IMR-90 (cell line): ENCODE data around the gene POLR1D.

Experiments
- CHD1 ChIP-seq: IDR thresholded peaks from 2 replicates; pipeline ENCODE4 v1.6.1; 2012; ENCODE audit warnings: low read depth, low read length, improper control_type of control experiment
- MAFK ChIP-seq: IDR thresholded peaks from 2 replicates; pipeline ENCODE4 v1.6.1; 2012; ENCODE audit warnings: low read depth, low read length, improper control_type of control experiment
- MAZ ChIP-seq: IDR thresholded peaks from 2 replicates; pipeline ENCODE4 v1.6.1; 2012; ENCODE audit warnings: low read depth, mild to moderate bottlenecking, low read length, improper control_type of control experiment, moderate library complexity, borderline replicate concordance
- MXI1 ChIP-seq: IDR thresholded peaks from 2 replicates; pipeline ENCODE4 v1.6.1; 2012; ENCODE audit warnings: low read depth, mild to moderate bottlenecking, low read length, moderate library complexity, borderline replicate concordance
- POLR2A ChIP-seq: IDR thresholded peaks from 2 replicates; pipeline ENCODE4 v1.6.1; 2012; ENCODE audit warnings: mild to moderate bottlenecking, low read depth, low read length
- RAD21 ChIP-seq: IDR thresholded peaks from 2 replicates; pipeline ENCODE4 v1.6.1; 2012; ENCODE audit warnings: low read length, improper control_type of control experiment
- SMC3 ChIP-seq: fragments of 150-350 bp; IDR thresholded peaks from 2 replicates; pipeline ENCODE4 v1.6.1; 2016; ENCODE audit warnings: low read depth, mild to moderate bottlenecking, antibody characterized with exemption, low read length, moderate library complexity
- TF ChIP-seq, protein P1 (sequence below): conservative IDR thresholded peaks from 2 replicates; pipeline ENCODE4 v1.5.1; 2012; ENCODE audit warnings: mild to moderate bottlenecking, low read depth, low read length, improper control_type of control experiment
- TF ChIP-seq, protein P2 (sequence below): fragments of 150-350 bp; IDR thresholded peaks from 2 replicates; pipeline ENCODE4 v1.6.1; 2017; ENCODE audit warnings: mild to moderate bottlenecking, antibody characterized with exemption, low read length, low read depth

DNA sequence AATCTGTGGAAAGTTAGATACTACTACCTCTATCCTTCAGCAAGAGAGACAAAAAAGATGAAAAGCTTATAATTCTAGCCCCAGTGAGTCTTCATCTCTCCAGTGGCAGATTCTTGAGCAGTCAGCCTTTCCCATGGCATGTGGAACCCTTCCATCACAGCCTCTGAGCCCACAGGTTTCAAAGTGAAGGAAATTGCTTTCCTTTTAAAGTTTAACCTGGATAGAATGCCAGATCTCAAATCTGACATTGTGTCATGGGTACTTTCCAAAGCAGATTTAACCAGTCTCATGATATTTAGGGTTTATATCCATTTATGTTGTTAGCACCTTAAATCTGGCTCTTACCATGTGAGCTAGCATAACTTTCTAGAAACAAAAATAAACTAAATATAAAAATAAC, 39.3 kb downstream of the POLR1D start:
- TF ChIP-seq POLR2A = no peak
- TF ChIP-seq, protein P1, sequence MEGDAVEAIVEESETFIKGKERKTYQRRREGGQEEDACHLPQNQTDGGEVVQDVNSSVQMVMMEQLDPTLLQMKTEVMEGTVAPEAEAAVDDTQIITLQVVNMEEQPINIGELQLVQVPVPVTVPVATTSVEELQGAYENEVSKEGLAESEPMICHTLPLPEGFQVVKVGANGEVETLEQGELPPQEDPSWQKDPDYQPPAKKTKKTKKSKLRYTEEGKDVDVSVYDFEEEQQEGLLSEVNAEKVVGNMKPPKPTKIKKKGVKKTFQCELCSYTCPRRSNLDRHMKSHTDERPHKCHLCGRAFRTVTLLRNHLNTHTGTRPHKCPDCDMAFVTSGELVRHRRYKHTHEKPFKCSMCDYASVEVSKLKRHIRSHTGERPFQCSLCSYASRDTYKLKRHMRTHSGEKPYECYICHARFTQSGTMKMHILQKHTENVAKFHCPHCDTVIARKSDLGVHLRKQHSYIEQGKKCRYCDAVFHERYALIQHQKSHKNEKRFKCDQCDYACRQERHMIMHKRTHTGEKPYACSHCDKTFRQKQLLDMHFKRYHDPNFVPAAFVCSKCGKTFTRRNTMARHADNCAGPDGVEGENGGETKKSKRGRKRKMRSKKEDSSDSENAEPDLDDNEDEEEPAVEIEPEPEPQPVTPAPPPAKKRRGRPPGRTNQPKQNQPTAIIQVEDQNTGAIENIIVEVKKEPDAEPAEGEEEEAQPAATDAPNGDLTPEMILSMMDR = no peak
- TF ChIP-seq, protein P2, sequence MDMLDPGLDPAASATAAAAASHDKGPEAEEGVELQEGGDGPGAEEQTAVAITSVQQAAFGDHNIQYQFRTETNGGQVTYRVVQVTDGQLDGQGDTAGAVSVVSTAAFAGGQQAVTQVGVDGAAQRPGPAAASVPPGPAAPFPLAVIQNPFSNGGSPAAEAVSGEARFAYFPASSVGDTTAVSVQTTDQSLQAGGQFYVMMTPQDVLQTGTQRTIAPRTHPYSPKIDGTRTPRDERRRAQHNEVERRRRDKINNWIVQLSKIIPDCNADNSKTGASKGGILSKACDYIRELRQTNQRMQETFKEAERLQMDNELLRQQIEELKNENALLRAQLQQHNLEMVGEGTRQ = no peak
- no peak for TF ChIP-seq RAD21
- no peak for TF ChIP-seq MXI1
- no peak for TF ChIP-seq CHD1
- no peak for TF ChIP-seq SMC3
- TF ChIP-seq MAZ = no peak
- TF ChIP-seq MAFK = no peak
